ENCODE results near the gene MAML2.

The MAML2 gene

GRCh38 chr11:96134602-96135001, 208.4 kb downstream of the MAML2 start:
- DNase-seq (ENCODE audit: low read depth in 2 of 3, low spot score in 1 of 3) = no peak

DNA sequence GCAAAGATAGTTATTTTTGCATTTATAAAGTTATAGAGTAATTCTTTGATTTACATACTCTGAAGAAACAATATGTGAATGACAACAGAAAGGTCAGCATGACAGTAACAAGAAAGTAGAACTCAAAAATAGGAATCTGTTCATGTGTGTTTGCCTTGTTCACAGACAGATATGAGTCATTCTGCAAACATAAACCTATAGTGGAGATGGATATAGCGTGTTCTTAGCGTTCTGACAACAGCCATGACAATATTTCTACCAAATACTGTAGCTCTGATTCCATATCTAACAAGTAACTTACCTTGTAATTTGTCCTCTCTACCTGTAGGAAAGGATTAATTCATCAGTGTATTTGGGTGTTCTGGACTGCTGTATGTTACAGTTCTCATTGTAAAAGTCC, 210.6 kb downstream of the MAML2 start:
- DNase-seq (ENCODE audit: low read depth in 2 of 3, low spot score in 1 of 3) = no peak

- DNase-seq (ENCODE audit: low read depth in 2 of 3, low spot score in 1 of 3) = no peak
Measured at GRCh38 chr11:96130061-96130620, 212.9 kb downstream of the MAML2 start.

GRCh38 chr11:96127596-96127959, 215.4 kb downstream of the MAML2 start:
- no peak for DNase-seq (ENCODE audit: low read depth in 2 of 3, low spot score in 1 of 3)

DNA sequence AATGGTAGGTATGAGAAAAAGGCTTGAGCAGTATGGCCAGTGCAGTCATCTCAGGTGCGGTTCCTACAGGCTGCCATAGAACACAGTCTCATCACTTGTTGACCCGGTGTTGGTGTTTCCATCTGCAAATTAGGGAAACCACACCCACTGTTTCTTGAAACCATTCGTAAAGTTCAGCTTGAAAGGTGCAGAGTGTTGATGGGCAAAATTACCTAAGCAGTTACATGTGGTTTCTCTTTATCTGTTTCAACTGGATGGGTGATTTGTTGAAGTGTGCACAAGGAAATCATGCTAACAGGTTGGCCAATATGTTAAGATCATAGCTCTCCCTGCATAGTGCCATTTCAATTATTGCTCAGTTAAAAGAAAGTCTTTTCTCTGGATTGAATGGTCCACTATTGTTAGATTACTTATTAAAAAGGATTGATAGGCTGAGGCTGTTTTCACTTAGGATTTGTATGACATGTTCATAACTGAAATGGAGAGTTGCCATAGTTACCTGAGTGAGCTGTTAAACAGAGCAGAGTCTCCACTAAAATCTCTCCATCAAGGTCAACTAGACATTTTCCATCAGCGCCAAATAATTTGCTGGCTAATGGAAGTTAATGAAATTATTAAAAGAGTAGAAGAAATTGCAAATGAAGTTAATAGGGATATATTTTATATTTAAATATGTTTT, 215.9 kb downstream of the MAML2 start:
- no peak for DNase-seq (ENCODE audit: low read depth in 2 of 3, low spot score in 1 of 3)

DNA sequence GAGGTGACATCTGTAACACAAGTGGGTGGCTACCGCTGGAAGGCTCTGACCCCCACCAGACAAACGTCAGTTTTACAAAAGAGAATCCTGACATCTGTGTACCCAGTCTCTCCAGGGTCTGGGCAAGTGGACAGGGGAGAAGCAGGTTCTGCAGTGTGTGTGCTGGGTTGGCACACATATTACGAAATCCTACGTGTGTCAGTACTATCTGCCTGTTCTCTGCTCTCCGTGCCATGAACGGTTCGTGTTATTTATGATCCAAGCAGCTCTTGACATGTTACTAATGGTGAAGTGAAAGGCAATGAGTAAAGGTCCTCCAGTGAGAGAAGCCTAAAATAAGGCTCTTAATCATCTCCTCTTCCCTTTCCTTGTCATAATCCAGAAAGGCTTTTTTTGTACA, 217.6 kb downstream of the MAML2 start:
- DNase-seq (ENCODE audit: low read depth in 2 of 3, low spot score in 1 of 3) = no peak

GRCh38 chr11:96124155-96124554, 218.8 kb downstream of the MAML2 start:
- DNase-seq (ENCODE audit: low read depth in 2 of 3, low spot score in 1 of 3) = no peak

DNA sequence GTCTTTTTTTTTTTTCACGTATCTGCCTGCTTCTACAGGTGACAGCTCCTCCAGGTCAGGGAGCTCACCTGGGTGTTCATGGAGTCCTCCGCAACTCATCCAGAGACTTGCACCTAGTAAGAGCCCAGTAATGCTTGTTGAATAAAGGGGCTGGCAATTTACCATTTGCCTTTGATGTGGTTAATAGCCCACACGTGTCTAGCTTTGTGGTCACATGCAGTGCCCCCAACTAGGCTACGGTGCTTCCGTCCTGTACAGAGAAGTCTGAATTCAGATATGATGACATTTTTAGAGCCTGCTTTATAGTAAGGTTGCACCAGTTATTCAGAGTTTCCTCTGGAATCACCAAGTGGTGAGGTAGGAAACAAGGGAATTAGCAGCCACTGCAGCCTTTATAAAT, 219.7 kb downstream of the MAML2 start:
- DNase-seq (ENCODE audit: low read depth in 2 of 3, low spot score in 1 of 3) = no peak

DNA sequence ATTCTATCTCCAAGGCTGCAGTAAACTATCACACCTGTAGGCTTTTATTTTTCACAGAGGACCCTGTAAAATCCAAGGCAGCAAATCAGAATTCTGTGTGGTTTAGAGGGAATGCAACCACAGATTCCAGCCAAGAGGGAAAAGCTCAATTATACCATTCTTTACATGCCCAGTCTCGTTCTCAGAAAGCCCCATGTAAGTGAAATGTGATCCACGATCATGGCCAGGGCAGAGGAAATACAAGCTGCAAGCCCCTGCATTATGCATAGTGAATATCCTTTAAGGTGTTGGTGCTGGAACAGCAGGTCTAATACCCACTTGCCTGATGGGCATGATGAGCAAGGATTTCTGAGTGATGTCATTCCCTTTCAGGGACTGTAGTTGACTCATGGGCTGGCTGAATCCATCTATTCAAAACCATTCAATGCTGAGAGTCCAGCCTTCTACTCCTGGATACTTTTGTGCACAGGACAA, 220.4 kb downstream of the MAML2 start:
- no peak for DNase-seq (ENCODE audit: low read depth in 2 of 3, low spot score in 1 of 3)

DNA sequence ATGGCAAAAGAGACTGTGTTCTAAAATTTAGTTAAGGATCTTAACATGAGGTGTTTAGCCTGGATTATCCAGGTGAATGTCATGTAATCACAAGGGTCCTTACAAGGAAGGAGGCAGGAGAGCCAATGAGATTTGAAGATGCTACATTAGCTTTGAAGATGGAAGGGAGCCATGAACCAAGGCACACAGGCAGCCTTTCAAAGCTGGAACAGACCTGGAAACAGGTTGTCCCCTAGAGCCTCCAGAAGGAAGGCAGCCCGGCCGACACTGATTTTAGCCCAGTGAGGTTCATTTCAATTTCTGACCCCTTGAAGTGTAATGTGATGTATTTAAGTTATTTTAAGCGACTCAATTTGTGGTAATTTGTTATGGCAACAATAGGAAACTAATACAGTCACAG, 223.8 kb downstream of the MAML2 start:
- no peak for DNase-seq (ENCODE audit: low read depth in 2 of 3, low spot score in 1 of 3)

DNA sequence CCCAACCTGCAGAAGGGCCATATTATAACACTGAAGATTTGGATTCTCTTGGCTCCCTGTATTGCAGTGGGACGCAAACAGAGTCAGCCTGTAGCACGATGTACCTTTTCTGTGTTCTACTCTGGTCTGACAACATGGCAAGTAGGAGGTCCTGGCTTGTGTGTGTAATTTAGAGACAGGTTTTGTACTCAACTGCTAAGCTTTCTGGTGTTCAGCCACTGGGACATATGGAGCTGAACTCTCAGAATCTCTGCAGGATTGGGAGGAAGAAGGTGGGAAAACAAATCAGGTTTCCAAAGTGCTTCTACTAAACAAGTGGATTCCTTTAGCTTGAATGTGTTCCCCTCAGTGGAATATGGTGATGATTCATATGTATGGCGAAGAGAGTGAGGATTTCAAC, 226.6 kb downstream of the MAML2 start:
- no peak for DNase-seq (ENCODE audit: low read depth in 2 of 3, low spot score in 1 of 3)

DNA sequence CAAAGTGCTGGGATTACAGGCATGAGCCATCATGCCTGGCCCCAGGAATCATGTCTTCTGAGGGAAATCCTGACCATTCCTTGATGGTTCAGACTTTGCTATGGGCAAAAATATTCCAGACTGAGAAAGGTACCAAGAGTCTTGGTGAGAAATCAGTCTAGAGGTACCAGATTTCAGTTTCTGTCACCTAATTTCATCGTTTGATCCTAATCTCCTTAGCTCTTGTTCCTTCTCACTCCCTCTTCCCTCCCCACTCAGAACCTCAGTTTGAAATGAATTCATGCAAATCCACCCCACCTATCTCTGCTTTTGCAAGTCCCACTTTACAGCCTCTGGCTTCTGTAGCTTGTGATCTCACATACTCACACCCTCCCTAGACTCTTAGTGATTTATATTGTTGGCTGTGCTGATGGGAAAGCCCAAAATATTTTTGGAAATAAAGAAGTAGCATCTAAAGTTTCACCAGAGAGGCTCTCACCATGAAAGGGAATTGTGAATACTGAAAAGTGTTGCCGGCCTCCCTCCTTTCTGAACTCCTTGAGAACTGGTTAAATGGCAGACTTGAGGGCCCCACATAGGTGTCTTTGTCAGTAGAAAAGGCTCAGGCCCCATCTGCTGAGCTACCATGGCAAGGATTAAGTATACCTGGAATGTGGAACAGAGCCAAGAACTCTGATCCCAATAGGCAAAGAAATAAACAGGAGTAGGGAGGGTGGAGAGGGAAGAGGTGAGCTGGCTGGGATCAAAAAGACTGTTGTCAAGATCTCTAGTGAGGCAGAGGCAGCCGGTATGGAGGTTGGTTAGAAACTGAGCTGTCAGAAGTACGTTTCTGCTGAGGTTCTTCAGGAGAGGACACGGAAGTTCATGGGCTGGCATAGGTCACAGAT, 228.6 kb downstream of the MAML2 start:
- no peak for DNase-seq (ENCODE audit: low read depth in 2 of 3, low spot score in 1 of 3)

DNA sequence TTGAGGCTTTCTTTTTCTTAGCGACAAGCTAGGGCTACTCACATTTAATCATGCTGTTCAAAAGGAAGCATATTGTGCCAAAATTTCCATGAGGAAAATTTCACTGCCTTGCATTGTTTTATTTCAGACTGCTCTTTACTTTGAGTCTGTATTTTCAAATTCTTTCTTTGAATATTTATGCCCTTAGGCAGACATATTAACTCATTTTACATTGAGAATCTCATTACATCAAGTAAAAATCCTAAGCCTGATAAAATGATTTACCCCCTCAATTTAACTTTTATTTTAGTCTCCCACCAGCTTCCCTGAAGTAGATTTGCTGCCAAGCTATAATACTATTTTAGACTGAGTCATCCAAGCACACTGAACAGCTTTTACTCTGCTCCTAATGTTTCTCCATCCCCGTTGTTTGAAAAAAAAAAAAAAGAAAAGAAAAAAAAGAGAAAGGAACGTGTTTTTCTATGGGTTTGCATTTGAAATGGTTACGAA, 229.8 kb downstream of the MAML2 start:
- DNase-seq (ENCODE audit: low read depth in 2 of 3, low spot score in 1 of 3) = no peak

GRCh38 chr11:96112192-96113128, 230.5 kb downstream of the MAML2 start:
- DNase-seq (ENCODE audit: low read depth in 2 of 3, low spot score in 1 of 3) = peak in 1 of 3 donors; percentile 33

GRCh38 chr11:96111308-96111707, 231.7 kb downstream of the MAML2 start:
- no peak for DNase-seq (ENCODE audit: low read depth in 2 of 3, low spot score in 1 of 3)

DNA sequence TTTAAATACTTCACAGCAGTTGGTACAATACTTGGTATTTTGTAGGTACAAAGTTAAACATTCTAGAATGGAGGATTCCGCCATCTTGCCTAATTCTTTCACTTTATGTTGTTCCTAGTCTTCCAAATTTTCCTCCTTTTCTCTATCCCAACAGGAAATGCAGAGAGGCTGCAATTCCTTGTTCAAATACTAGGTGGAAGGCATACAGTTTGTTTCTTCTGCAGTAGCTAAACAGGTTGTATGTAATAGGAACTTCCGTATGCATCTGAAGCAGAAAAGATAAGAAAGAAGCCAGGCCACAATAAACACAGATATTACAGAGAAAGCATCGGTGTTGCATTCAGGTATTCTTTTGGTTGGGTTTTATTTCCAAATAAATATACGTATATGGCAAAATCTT, 232.7 kb downstream of the MAML2 start:
- DNase-seq (ENCODE audit: low read depth in 2 of 3, low spot score in 1 of 3) = no peak

- no peak for DNase-seq (ENCODE audit: low read depth in 2 of 3, low spot score in 1 of 3)
Measured at GRCh38 chr11:96109331-96110030, 233.5 kb downstream of the MAML2 start.

DNA sequence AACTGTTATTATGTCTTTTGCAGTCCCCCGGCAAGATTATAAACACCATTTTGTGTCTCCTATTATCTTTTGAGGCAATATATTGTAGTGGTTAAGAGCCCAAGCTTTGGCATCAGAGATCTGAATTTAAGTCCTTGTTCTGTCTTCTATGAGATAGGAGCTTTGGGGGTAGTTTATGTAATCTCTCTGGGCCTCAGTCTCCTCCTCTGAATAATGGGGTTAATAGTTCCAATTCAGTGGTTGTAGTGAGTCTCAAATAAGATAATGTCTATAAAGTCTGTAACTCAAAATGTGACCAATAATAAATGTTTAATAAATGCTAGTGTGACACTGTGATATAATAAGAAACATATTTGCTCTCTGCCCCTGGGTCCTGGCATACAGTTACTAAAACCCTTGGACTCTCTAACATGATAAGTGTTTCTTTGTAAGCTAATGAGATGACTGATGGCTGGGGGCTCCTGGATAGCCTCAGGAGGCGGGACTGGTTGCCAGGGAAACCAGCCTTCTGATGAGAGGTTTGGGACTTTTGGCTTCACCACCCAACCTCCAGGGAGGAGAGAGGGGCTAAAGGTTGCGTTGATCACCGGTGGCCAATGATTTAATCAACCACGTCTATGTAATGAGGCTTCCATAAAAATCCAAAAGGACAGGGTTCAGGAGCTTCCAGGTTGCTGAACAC, 235.7 kb downstream of the MAML2 start:
- DNase-seq (ENCODE audit: low read depth in 2 of 3, low spot score in 1 of 3) = no peak

DNA sequence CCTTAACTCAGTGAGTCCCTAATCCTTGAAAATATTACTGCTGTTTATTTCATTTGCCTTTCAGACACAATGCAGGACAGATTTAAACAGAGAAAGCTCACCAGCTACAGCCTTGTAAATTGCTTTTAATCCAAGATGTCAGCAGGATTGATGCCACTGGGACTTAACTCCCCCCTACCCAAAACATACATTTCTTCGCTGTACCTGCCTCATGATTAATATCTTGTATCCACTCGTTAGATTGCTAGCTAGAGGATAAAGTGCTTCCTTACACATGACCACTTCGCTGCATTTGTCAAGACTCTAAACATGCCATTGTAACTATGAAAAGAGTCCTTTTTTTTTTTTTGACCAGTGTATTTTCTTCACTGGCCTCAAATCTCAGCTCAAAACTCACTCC, 236.3 kb downstream of the MAML2 start:
- DNase-seq (ENCODE audit: low read depth in 2 of 3, low spot score in 1 of 3) = no peak

- no peak for DNase-seq (ENCODE audit: low read depth in 2 of 3, low spot score in 1 of 3)
Measured at GRCh38 chr11:96105944-96106343, 237.1 kb downstream of the MAML2 start.
